GM18907 (cell line): ENCODE results near the gene ARSB.
"Not testable (repeated sequence)": the region's sequence is repeated elsewhere in the genome, so short reads cannot be mapped to it uniquely, and the experiment has no call there.

Source experiments
- ATAC-seq: cut with Tn5 transposase; IDR thresholded peaks from one replicate; pipeline ENCODE4 v1.9.1; 2021; ENCODE audit warnings: mild to moderate bottlenecking, moderate library complexity; ENCODE audit not compliant: unreplicated experiment

Gene ARSB

DNA sequence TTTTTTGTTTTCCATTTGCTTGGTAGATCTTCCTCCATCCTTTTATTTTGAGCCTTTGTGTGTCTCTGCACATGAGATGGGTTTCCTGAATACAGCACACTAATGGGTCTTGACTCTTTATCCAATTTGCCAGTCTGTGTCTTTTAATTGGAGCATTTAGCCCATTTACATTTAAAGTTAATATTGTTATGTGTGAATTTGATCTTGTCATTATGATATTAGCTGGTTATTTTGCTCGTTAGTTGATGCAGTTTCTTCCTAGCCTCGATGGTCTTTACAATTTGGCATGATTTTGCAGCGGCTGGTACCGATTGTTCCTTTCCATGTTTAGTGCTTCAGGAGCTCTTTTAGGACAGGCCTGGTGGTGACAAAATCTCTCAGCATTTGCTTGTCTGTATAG, 133.2 kb downstream of the ARSB start:
- ATAC-seq = not testable (repeated sequence)

DNA sequence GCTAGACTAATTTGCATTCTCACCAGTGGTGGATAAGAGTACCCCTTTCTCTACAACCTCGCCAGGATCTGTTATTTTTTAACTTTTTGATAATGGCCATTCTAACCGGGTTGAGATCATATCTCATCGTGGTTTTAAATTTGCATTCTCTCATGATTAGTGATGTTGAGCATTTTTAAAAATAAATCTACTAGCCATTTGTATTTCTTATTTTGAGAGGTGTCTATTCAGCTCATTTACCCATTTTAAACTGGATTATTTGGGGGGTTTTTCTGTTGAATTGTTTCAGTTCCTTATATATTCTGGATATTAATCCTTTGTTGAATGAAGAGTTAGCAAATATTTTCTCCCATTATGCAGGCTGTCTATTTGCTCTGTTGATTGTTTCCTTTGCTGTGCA, 139.6 kb downstream of the ARSB start:
- no peak for ATAC-seq

DNA sequence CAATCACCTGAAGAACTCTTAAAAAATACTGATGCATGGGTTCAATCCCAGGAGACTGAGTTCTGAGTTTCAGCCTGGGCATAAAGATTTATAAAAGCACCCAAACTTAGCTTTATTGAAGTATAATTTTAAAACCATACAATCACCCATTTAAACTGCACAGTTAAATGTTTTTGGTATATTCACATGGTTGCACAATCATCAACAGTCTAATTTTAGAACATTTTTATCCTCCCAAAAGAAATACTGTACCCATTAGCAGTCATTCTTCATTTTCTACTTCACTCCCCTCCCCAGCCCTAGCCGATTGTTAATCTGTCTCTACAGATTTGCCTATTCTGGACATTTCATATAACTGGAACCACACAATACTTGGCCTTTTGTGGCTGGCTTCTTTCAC, 141.7 kb downstream of the ARSB start:
- no peak for ATAC-seq

DNA sequence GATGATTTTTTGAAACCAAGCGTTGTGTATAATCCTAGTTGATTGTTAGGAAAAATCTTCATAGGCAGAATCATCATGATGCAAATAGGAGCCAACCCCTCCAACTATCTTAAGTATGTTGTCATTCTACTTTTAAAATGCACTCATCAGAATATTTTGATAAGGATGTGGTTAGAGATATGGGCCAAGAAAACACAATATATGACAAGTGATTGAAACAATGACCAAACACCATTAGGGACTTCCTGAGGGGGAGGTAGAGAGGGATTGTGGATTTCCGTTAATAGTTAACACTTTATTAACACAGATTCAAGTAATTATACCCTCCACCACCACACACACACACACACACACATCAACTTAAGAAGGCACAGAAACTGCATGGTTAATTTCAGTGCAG, 143.3 kb downstream of the ARSB start:
- no peak for ATAC-seq

DNA sequence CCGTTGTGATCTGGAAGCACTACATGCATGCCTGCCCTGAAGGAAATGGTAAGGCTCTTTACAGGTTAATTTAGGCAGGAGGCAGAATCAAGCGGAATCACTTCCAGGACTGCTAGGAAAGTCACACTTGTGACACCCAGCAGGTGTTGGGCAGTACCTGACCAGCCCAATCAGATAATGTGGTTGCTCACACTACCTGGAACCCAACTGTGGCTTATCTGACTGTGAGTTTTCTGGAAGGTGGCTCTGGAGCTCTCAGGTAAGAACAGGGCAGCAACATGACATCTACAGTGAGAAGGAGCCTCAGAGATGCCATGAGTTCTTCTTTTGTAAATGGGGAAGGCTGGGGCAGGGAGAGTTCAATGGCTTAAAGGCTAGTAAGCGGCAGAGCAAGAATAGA, 146.4 kb downstream of the ARSB start:
- ATAC-seq = no peak

DNA sequence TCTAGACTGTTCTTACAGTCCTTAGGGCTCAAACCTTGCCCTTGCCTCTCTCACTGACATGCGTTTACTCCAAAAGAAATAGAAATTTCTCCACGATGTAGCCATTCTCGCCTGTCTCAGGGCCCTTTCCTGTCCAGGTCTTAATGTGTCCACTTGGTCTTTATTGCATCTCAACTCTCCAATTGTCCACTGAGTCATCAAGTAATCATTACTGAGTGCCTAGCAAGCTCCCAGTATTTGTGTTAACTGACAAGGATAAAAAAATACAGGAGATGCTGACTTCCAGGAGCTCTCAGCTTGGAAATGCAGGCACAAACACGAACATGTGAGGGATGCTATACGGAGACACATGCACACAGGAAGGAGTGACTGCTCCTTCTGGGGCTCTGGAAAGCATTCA, 147.3 kb downstream of the ARSB start:
- no peak for ATAC-seq

DNA sequence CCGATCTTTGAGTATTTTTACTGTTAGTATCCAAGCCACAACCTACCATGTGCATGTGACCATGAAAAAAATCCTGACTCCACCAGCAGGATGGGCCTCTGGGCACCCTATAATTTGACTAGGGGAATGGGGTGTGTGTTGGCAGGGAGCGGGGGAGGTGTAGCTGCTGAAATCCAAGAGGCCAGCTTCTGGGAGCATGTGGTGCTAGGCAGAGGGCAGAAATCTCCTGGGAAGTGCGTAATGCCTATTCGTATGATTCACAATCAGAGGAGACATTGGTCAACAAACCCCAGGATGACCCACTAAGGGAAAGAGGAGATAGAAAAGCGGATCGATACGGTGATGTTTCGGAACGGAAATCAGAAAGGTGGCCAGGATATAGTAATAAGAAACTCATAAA, 149.9 kb downstream of the ARSB start:
- no peak for ATAC-seq

DNA sequence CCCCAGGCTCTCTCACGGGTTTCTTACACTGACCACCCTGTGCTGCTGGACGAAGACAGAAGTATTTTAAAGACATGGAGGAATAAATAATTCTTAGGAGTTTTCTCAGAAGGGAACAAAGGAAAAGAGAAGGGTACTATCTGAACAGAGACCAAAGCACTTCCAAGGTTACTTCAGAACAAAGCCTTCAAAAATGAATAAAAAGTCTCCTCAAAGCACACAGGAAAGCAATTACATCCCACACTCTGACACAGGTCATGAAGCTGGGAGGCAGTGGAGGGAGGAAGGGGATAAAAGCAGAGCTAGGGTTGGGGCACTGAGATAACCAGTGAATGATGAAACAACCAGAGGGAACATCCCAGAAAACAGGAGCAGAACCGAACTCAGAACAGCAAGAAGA, 151.8 kb downstream of the ARSB start:
- ATAC-seq = no peak

DNA sequence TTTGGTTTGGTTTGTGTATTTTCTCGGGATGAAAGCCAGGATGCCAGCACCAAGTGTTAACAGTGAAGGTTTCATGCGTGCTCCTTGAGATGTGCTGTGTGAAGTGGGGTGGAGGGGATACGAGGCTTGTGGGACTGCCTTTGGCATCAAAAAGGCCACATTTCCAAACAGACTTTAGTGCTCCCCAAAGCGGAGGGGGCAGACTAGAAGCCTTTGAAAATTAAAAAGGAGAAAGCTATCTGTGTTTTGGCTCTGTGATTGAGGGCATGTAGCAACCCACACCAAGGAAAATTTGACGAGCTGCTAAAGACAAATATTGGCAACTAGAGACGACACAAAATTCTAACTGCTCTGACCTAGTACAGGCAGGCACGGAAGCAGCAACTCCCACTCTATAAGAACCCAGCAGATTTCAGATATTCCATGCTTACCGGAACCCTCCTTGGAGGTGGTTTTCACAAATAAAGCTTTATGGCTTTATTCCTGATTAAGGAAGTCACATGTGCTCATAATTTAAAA, 154.5 kb downstream of the ARSB start:
- ATAC-seq = no peak

DNA sequence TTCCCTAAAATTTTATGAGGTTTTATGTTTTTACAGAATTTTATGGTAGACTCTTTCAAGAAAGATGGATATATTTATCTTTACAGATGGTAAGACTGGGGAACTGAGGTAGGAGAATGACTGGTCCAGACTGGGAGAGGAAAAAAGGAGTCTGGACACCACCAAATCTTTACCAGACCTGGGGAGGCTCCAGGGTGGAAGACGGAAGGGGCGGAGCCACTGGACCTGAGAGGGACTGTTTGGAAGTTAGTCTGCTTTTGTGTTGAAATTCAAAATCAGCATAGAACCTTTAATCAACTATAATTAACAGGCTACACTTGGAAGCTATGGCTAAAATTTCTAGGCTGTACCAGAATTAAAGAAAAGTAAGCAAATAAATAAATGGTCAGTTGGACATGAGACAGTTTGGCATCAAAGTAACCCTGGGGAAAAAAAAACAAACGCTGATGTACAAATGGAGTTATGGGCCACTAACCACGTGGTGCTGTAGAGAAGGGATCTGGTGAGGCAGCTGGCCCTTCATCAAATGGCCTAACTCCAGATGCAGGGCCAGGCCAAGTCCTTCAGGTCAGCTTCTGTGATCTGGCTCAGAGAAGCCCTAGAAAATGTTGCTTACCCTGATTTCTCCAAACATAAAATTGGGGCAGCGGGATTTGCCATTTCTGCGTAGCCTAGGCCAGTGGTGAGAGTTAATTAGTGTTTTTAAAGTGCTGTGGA, 155.1 kb downstream of the ARSB start:
- no peak for ATAC-seq

DNA sequence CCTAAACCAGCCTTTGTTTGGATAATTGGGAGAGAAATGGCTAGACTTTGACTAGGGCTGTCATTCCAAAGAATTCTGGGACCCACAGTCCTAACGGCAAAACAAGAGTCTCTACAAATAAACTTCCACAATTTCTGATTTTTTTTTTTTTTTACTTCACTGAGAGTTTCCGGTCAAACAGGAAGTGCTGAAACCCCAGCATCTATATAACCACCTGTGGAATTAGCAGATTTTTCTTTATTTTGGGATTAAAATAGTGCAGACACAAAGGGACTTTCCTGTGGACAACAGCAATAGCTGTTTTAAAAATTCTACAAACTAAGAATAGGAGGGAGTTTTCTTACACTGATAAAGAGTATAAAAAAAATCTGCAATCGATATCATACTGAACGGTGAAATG, 157.4 kb downstream of the ARSB start:
- ATAC-seq = no peak

DNA sequence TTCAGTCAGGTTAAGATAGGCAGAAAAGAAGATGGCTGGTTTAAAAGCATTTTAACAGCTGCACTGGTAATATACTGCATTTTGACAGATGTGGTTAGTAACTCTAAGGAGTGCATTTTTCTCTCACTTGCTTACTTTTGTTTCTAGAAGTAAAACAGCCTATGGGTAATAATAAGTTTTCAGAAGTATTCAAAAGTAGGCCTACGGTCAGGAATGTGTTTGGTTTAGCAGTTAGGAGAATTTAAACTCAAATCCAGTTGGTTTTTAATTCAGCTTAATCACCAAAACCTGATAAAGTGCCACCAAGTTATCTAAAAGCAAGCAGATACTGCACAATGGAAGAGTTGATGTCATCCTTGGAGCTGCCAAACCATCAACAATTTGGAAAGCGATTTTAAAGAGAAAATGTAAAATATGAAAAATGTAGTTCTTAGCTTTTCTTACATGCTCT, 160.3 kb downstream of the ARSB start:
- ATAC-seq = no peak

DNA sequence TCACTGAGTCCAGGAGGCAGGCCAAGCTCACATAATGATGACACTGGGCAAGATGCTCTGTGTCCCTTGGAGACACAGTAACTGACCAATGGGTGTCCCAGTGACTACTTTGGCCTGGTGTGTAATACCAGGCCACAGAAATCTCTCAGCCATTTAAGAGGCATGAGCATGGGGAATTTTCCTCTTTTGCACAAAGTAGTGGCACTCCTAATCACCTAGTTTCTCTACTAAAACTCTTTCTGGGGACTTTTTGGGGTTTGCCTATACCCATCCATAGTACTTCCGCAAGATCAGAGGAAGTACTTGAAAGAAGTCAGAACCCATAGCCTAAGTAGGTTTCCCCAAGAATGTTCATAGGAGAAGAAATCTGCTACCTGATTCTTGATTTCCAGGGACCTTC, 161.9 kb downstream of the ARSB start:
- no peak for ATAC-seq

DNA sequence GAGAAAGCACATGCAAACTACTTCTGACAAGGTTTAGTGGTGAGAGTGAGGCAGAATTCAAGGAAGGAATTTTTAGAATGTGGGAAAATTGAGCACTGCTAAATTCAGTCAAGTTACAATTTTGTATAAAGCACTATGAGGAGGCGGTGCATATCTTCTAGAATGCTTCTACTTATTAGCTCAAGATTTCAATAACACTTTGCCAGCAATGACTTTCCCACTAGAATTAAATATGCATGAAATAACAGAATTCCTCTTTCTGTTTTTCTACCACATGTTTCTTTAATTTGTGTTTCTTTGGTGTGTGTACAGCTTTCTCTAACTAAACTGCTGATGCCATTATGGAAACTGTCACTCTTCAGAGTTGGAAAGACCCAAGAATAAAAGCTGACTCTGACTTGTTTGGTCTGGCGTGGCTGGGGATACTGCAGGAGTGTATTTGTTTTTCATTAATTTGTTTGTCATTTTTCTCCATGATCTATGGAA, 163.5 kb downstream of the ARSB start:
- no peak for ATAC-seq

DNA sequence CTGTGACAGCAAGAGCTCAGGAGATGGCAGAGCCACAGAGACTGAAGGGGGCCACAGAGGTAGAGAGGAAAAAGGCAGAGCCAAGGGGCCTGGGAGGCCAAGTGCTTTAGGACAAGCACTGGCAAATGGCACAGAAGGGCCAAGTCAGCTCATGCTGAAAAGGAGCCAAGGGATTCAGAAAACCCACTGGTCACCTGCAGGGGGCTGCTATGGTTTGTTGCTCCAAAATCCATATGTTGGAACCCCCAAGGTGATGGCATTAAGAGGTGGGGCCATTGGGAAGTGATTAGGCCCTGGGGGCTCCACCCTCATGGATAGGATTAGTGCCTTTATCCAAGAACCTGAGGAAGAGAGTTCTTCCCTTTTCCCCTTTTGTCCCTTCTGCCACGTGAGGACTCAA, 165.4 kb downstream of the ARSB start:
- ATAC-seq = no peak

DNA sequence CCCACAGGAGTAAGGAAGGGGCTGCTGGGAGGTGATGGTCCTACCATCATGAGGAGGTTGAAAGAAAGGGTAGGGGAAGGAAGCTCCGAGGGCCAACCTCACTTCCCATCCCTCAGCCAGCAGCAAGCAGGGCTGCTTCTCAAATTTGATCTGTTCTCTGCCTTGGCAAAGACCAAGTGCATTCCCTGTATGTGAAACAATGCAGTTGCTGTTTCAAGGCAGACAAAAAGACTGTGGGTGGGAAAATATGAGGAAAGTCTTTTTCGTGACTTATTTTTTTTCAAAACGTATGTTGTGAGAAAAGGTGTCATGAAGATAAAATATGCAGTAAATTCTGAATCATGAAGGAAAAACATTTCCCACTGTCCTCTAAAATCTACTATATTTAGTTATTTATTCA, 165.9 kb downstream of the ARSB start:
- ATAC-seq = no peak

DNA sequence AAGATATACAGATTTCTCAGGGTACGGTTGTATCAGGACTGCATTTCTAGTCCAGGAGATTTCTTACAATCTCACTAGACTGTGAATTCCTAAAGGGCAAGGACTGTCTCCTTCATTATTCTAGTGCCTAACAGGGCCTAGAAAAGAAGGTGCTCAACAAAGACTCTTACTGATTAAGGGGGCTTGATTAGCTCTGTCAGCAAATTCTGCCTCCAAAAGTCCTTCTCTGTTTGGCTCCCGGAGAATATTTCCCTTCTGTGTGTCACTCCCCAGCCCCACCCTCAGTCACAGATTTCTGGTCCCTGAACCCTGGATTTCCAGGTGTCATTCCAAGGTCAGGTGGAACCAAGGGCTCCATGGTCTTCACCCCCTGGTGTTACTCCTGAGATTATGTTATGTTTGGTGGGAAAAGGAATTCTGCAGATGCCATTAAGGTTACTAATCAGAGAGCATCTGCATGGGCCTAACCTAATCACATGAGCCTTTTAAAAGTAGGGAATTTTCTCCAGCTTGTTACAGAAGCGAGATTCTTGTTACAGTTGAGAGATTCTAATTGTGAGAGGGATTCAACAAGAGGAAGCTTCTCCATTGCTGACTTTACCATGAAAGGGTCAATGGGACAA, 168.9 kb downstream of the ARSB start:
- no peak for ATAC-seq

DNA sequence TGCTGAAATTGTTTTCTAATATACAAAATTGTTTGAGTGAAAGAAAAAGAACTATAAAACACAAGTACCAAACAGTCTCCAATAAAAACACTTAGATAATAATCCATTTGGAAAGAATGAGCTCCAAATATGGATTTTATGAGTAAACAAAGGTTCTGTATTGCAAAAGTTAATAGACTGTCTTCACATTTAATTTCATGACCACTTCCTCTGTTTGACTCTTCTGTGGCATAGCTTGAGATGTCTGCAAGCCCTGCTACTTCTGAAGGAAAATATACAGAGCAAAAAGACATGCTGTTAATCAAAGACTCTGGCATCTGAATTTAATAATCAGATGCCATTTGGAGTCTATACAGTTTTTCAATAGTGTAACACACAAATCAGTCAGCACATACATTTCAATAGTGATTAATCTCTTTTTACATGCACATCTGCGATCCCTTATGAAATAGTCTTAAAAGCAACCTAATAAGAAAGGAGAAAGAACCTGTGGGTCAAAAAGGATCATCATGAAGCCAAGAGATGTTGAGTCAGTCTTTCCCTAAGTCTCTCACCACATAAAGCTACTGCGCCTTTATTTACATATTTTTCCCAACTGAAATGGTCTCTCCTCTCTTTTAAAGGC, 171.1 kb downstream of the ARSB start:
- no peak for ATAC-seq

DNA sequence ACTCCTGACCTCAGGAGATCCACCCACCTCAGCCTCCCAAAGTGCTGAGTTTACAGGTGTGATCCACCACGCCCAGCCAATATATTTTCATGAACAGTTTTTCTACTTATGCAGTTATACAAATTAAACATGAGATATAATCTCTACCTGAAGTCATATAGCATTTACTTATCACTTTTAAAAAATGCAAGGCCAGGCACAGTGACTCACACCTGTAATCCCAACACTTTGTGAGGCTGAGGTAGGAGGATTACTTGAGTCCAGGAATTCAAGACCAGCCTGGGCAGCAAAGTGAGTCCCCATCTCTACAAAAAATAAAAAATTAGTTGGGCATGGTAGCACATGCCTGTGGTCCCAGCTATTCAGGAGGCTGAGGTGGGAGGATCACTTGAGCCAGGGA, 171.8 kb downstream of the ARSB start:
- ATAC-seq = no peak

DNA sequence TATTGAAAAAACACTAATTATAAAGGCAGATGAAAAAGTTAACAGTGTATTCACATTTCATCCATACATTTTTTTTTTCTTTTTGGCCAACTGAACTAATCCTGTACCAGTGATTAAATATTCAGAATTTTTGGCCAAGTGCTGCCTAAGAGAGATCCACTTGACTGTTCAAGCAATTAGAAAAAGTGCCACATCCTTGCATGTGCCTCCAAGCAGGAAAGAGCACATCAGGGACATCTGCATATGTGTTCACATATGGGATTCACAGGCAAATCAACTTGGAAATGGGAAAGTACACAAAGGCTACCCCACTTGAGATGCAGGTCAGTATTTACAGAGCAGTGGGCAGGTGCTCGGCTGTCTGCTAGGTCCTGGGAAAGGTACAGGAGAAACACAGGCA, 173.2 kb downstream of the ARSB start:
- ATAC-seq = no peak

DNA sequence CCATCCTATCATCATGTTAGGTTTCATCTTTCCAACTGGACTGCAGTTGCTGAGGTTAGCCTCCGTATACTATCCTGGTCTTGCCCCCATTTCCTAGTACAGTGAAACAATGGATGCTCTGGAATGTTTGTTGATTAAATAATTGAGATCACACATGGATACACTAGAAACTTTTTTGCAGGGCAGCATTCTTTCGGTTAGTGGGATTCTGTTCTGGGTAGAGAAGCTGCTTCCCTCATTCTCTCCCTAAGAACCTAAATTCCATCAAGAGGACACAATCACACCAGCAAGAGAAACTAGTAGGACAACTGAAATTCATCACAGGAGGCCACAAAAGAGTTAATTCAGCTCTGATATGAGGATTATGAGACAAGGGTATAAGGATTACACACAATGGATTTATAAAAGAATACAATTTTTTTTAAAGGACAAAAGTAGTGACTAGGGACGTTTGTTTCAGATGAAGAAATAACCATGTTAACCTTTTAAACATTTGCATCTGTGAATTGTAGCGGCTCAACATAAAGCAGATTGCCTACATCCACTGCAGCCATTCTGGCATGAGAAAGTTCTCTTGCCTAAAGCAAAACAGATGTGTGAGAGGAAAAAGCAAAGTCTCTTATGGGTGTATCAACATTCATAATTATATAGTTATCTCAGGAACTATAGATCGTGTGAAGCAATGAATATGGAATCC, 173.8 kb downstream of the ARSB start:
- no peak for ATAC-seq
